GM23338 (cell line): Measurements from ENCODE around the gene SLC9A9. TPM values are rescaled to one million over a fixed set of nuclear protein-coding genes. Genes with fewer than 3 reads are reported as not detected.

ENCODE experiments used
- ATAC-seq: fragments of 200-7000 bp; cut with Tn5 transposase; 3 replicates; pipeline ENCODE4 v1.9.1; 2020
- DNase-seq: peaks from one replicate; pipeline ENCODE4 v3.0.0-alpha.2; 2015; ENCODE audit warnings: low spot score
- H2AFZ ChIP-seq: fragments of 200-600 bp; sonication (generic); 2 replicates; pipeline ENCODE4 v1.8.0; 2016; ENCODE audit warnings: antibody characterized with exemption, mild to moderate bottlenecking, moderate library complexity
- H3F3A ChIP-seq: fragments of 200-600 bp; sonication (generic); replicated peaks from 2 replicates; pipeline ENCODE4 v1.8.0; 2017; ENCODE audit warnings: antibody characterized with exemption, mixed run types, low read depth
- H3K27ac ChIP-seq: fragments of 200-600 bp; sonication (generic); 2 replicates; pipeline ENCODE4 v1.6.1; 2016; ENCODE audit warnings: low read depth
- H3K27me3 ChIP-seq: fragments of 200-600 bp; sonication (generic); 2 replicates; pipeline ENCODE4 v1.8.0; 2016; ENCODE audit warnings: mild to moderate bottlenecking, mixed run types, moderate library complexity; ENCODE audit not compliant: insufficient read depth
- H3K36me3 ChIP-seq: fragments of 200-600 bp; sonication (generic); 2 replicates; pipeline ENCODE4 v1.8.0; 2016; ENCODE audit warnings: mild to moderate bottlenecking; ENCODE audit not compliant: insufficient read depth
- H3K4me1 ChIP-seq: fragments of 200-600 bp; sonication (generic); 2 replicates; pipeline ENCODE4 v1.8.0; 2016; ENCODE audit warnings: mild to moderate bottlenecking, moderate library complexity; ENCODE audit not compliant: insufficient read depth
- H3K4me2 ChIP-seq: fragments of 200-600 bp; sonication (generic); 2 replicates; pipeline ENCODE4 v1.7.1; 2017; ENCODE audit warnings: mixed run types
- H3K4me3 ChIP-seq: fragments of 200-600 bp; sonication (generic); 2 replicates; pipeline ENCODE4 v1.6.1; 2016; ENCODE audit warnings: mixed run types
- H3K79me2 ChIP-seq: fragments of 200-600 bp; sonication (generic); replicated peaks from 2 replicates; pipeline ENCODE4 v1.8.0; 2017; ENCODE audit warnings: mild to moderate bottlenecking; ENCODE audit not compliant: insufficient read depth
- H3K9me2 ChIP-seq: fragments of 200-600 bp; sonication (generic); 2 replicates; pipeline ENCODE4 v1.8.0; 2017; ENCODE audit not compliant: insufficient read depth
- H4K20me1 ChIP-seq: fragments of 200-600 bp; sonication (generic); replicated peaks from 2 replicates; pipeline ENCODE4 v1.8.0; 2017; ENCODE audit warnings: mild to moderate bottlenecking; ENCODE audit not compliant: insufficient read depth
- H3K27ac Mint-ChIP-seq: 2 replicates; pipeline ENCODE4 v1.8.0; 2020; ENCODE audit warnings: inconsistent platforms, mild to moderate bottlenecking, moderate library complexity, mixed read lengths
- H3K27me3 Mint-ChIP-seq: 3 replicates; pipeline ENCODE4 v1.8.0; 2022; ENCODE audit warnings: low read depth, mild to moderate bottlenecking, moderate library complexity, mixed read lengths, inconsistent platforms; ENCODE audit not compliant: insufficient read depth, poor library complexity
- H3K36me3 Mint-ChIP-seq: 3 replicates; pipeline ENCODE4 v1.8.0; 2021; ENCODE audit warnings: low read depth, mild to moderate bottlenecking, inconsistent platforms, moderate library complexity, mixed read lengths
- H3K4me1 Mint-ChIP-seq: 3 replicates; pipeline ENCODE4 v1.8.0; 2020; ENCODE audit warnings: mild to moderate bottlenecking, inconsistent platforms, mixed read lengths
- H3K4me3 Mint-ChIP-seq: 3 replicates; pipeline ENCODE4 v1.8.0; 2021; ENCODE audit warnings: moderate library complexity, mild to moderate bottlenecking, inconsistent platforms, mixed read lengths
- H3K9me3 Mint-ChIP-seq: 3 replicates; pipeline ENCODE4 v1.8.0; 2020; ENCODE audit warnings: moderate library complexity, mild to moderate bottlenecking, inconsistent platforms, mixed read lengths
- CREB1 ChIP-seq: fragments of 250-450 bp; sonication (Bioruptor Pico); IDR thresholded peaks from 2 replicates; pipeline ENCODE4 v1.5.0; 2020; ENCODE audit warnings: low read depth, mild to moderate bottlenecking, moderate library complexity
- ETS1 ChIP-seq: IDR thresholded peaks from 2 replicates; pipeline ENCODE4 v1.6.1; 2016; ENCODE audit warnings: antibody characterized with exemption
- EZH2 ChIP-seq: fragments of 200-600 bp; sonication (generic); IDR thresholded peaks from one replicate; pipeline ENCODE4 v1.8.0; 2017; ENCODE audit warnings: antibody characterized with exemption, mild to moderate bottlenecking, low read depth; ENCODE audit not compliant: unreplicated experiment
- EZH2phosphoT487 ChIP-seq: fragments of 200-600 bp; sonication (generic); IDR thresholded peaks from one replicate; pipeline ENCODE4 v1.8.1; 2018; ENCODE audit warnings: antibody characterized with exemption; ENCODE audit not compliant: unreplicated experiment
- NANOG ChIP-seq: IDR thresholded peaks from 2 replicates; pipeline ENCODE4 v1.6.1; 2016; ENCODE audit warnings: antibody characterized with exemption, borderline replicate concordance
- POLR2AphosphoS5 ChIP-seq: IDR thresholded peaks from 2 replicates; pipeline ENCODE4 v1.6.1; 2016; ENCODE audit warnings: antibody characterized with exemption, low read depth
- REST ChIP-seq: IDR thresholded peaks from one replicate; pipeline ENCODE4 v1.6.1; 2018; ENCODE audit warnings: antibody characterized with exemption; ENCODE audit not compliant: unreplicated experiment
- STAT1 ChIP-seq: IDR thresholded peaks from one replicate; pipeline ENCODE4 v1.6.1; 2016; ENCODE audit warnings: antibody characterized with exemption; ENCODE audit not compliant: unreplicated experiment
- ZNF114 ChIP-seq: fragments of 250-450 bp; sonication (Bioruptor Pico); IDR thresholded peaks from 2 replicates; pipeline ENCODE4 v1.5.0; 2020; ENCODE audit warnings: mild to moderate bottlenecking, moderate library complexity
- ZNF331 ChIP-seq: fragments of 250-450 bp; sonication (Bioruptor Pico); IDR thresholded peaks from 2 replicates; pipeline ENCODE4 v1.5.0; 2020; ENCODE audit warnings: low read depth, mild to moderate bottlenecking, moderate library complexity
- ZNF462 ChIP-seq: fragments of 250-450 bp; sonication (Bioruptor Pico); IDR thresholded peaks from 2 replicates; pipeline ENCODE4 v1.5.0; 2020; ENCODE audit warnings: mild to moderate bottlenecking, moderate library complexity
- polyA plus RNA-seq: library from polyadenylated mRNA; unstranded; fragments of >200 nt; fragmentation: Nextera tagmentation; extraction: Ambion mirVana; gene quantifications from 2 replicates; pipeline ENCODE4 v1.2.1, GENCODE V29; 2016
- total RNA-seq: library from RNA; depleted of rRNA; stranded (reverse); fragments of >200 nt; shearing (Covaris generic); gene quantifications from 2 replicates; pipeline ENCODE4 v1.2.3, GENCODE V29; 2014

The SLC9A9 gene
- total and polyA plus RNA-seq, 2 experiments from 2014 or later = 1.3 to 1.6 TPM

DNA sequence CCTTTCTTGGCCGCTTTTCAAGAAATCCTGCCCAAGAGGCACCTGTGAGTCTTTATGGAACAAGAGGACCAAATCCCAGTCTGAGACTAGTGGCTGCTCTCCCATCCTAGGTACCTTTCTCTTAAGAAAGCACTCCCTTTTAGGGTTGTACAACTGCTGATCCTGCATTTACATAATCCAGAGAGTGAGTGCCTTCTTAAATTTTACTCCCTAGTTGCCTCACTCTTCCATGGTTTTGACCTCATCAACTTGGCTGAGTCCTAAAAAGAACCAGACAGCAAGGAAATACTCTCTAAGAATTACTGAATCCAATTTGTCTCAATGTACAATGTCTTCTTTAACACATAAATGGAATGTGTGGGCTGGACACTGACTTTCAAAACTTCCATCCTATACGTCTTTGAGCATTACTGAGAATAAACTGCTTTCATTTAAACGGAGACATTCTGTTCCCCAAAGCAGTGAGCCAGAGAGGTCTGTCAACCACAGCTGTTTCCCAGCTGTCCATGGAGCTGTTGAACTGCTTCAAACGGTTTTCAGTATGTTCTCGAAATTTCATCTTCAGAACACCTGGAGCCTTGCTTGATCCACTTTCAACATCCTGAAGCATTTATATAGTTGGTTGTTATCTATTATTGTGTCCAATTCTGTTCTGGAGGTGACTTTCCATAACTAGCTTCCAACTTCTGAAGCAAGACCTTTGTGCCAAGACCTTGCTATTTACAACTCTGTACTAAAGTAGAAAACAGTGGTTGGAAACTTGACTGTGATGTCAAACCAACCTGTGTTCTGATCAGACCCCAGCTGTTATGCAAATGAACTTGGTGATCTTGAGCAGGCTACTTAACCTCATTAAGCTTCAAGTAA, 179.1 kb downstream of the SLC9A9 start (continued):
- no peak for TF ChIP-seq ZNF462 (CRISPR knock-in tag)
- no peak for TF ChIP-seq ETS1
- TF ChIP-seq STAT1 = no peak
- TF ChIP-seq EZH2 = no peak
- TF ChIP-seq POLR2AphosphoS5 = no peak
- no peak for TF ChIP-seq ZNF331 (CRISPR knock-in tag)
- TF ChIP-seq EZH2phosphoT487 = no peak

- Histone ChIP-seq H3K27ac (no peak overlapping the region), H3K4me1 (no peaks in the 10 kb centered on the region), H3K36me3 (no peaks in the 10 kb centered on the region), H3K4me3 (no peak overlapping the region), H3K4me2 (no peak overlapping the region), H4K20me1 (no peaks in the 10 kb centered on the region), H3K79me2 (no peaks in the 10 kb centered on the region), H3F3A (no peaks in the 10 kb centered on the region), H3K27me3 (no peaks in the 10 kb centered on the region), H3K9me2 (0 out of 2 replicates have a peak, but pooled peaks cover 1% of the 10 kb centered on the region), H2AFZ (no peak overlapping the region)
- H3K4me3 Mint-ChIP-seq = no peak overlapping the region
- H3K27me3 Mint-ChIP-seq = no peaks in the 10 kb centered on the region
- H3K27ac Mint-ChIP-seq = no peak overlapping the region
- peaks cover 14% of the 10 kb centered on the region; the same call in 2 of the 3 replicates for H3K9me3 Mint-ChIP-seq
- no peaks in the 10 kb centered on the region for H3K36me3 Mint-ChIP-seq
- 0 out of 3 replicates have a peak, but pooled peaks cover 2% of the 10 kb centered on the region for H3K4me1 Mint-ChIP-seq
- DNase-seq (no peak), ATAC-seq (no peak)
- TF ChIP-seq STAT1 = no peak
- no peak for TF ChIP-seq REST
- TF ChIP-seq POLR2AphosphoS5 = no peak
- no peak for TF ChIP-seq NANOG
- no peak for TF ChIP-seq ZNF114
- TF ChIP-seq ZNF331 (CRISPR knock-in tag) = no peak
- TF ChIP-seq CREB1 (CRISPR knock-in tag) = no peak
Observed at GRCh38 chr3:143668385-143668784, 179.9 kb downstream of the SLC9A9 start.
